Measurements from ENCODE around the gene SETBP1. TPM values are rescaled to one million over a fixed set of nuclear protein-coding genes. Genes with fewer than 3 reads are reported as not detected.
"Not testable (repeated sequence)": the region's sequence is repeated elsewhere in the genome, so short reads cannot be mapped to it uniquely, and the experiment has no call there.

The SETBP1 gene
- total RNA-seq, 1 donor from 2014 or later, result 22.6 TPM

DNA sequence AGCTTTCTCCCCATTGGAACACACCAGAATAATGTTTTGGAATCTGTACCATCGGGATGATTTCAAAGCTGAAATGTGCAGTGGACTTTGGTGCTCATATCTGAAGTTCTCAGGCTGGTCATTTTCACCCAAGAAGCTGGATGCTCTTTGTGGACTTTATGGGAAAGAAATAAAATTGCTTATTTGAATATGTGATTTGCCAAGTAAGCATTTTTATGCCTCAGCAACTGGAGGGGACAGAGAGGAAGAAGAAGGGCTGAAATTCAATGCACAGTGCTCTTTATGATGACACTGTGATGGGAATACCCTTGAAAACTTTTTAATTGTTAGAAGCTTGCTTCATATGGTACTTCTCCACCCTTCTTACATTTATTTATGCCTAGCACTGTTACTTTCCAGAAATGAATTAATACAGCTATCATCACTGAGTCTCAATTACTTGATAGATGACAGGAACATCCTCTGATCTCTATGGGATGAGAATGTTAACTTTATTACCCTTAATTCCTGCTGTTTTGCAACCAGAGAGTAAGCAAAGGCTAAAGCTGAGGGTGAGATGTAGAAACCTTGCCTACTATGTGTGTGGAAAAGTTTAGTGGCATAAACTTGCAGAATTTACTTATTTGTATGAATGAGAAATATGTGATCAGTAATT, 23.6 kb downstream of the SETBP1 start:
- H3K4me1 Mint-ChIP-seq, result peaks cover 13% of the 10 kb centered on the region
- H3K27ac Mint-ChIP-seq, result no peak overlapping the region
- intact Hi-C loops (cut with micrococcal nuclease), result no loop called here
- H3K9me3 Mint-ChIP-seq, result no peaks in the 10 kb centered on the region
- peaks cover 36% of the 10 kb centered on the region for H3K27me3 Mint-ChIP-seq
- H3K4me3 Mint-ChIP-seq, result no peak overlapping the region
- peaks cover 23% of the 10 kb centered on the region for H3K36me3 Mint-ChIP-seq (ENCODE audit: low read depth)
- no peak for DNase-seq

DNA sequence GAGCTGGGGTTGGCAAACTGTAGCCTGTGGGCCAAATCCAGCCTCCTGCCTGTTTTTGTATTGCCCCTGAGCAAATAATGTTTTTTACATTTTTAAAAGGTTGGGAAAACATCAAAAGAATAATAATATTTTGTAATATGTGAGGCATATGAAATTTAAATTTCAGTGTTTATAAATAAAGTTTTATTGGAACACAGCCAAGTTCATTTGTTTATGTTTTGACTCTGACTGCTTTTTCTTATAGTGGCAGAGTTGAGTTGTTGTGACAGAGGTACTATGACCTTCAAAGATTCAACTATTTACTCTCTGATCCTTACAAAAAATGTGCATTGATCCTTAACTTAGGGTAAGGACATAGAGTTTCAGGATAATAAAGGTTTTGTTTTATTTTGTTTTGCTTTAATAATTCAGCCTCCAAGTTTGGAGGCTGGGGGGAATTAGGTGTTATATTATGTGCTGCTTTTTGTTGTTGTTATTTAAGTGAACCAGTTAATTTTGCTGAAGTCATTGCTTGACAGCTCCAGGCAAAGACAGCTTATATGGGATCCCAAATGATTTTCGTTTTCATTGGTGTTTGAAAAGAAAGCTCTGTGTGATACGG, 24.5 kb downstream of the SETBP1 start:
- intact Hi-C loops (cut with micrococcal nuclease), result no loop called here
- H3K9me3 Mint-ChIP-seq, result no peaks in the 10 kb centered on the region
- DNase-seq, result no peak
- peaks cover 33% of the 10 kb centered on the region for H3K27me3 Mint-ChIP-seq
- H3K36me3 Mint-ChIP-seq (ENCODE audit: low read depth), result peaks cover 23% of the 10 kb centered on the region
- H3K4me1 Mint-ChIP-seq, result peaks cover 21% of the 10 kb centered on the region
- H3K27ac Mint-ChIP-seq, result no peak overlapping the region
- H3K4me3 Mint-ChIP-seq, result no peak overlapping the region

DNA sequence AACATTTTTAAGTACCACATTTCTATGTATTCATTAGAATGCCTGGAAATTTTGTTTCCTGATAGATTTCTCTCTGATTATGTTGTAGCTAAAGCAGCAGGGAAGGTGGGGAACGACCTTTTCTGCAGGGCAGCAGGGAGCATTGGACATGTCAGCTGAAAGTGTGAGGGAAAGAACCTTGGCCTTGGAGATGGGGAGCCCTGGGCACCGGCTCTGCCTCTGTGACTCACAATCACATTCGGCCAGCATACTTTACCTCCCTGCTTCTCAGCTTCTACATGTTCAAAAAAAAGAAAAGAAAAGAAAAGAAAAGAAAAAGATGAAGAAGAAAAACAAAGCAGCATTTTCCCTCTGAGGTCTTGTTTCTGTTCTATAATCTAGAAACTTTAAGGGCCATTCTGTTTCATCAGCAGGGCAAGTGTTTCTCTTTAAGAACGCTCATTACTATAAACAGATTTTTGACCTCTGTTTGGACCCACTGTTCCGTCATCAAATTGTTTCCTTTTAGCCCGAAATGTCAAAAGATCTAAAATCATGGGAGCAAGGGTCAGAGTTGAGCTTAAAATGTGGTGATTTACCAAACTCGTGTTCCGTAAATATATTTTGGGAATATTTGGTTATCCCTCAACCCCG, 27.9 kb downstream of the SETBP1 start:
- Mint-ChIP-seq H3K36me3 (ENCODE audit: low read depth) (peaks cover 16% of the 10 kb centered on the region), H3K4me1 (peaks cover 23% of the 10 kb centered on the region), H3K9me3 (no peaks in the 10 kb centered on the region), H3K4me3 (no peak overlapping the region), H3K27me3 (peaks cover 32% of the 10 kb centered on the region), H3K27ac (no peak overlapping the region)
- DNase-seq, result no peak
- intact Hi-C loops (cut with micrococcal nuclease), result loop anchor here (2.0 kb wide), 1 partner anchor 16 kb away; no protein-coding TSS in a partner anchor

DNA sequence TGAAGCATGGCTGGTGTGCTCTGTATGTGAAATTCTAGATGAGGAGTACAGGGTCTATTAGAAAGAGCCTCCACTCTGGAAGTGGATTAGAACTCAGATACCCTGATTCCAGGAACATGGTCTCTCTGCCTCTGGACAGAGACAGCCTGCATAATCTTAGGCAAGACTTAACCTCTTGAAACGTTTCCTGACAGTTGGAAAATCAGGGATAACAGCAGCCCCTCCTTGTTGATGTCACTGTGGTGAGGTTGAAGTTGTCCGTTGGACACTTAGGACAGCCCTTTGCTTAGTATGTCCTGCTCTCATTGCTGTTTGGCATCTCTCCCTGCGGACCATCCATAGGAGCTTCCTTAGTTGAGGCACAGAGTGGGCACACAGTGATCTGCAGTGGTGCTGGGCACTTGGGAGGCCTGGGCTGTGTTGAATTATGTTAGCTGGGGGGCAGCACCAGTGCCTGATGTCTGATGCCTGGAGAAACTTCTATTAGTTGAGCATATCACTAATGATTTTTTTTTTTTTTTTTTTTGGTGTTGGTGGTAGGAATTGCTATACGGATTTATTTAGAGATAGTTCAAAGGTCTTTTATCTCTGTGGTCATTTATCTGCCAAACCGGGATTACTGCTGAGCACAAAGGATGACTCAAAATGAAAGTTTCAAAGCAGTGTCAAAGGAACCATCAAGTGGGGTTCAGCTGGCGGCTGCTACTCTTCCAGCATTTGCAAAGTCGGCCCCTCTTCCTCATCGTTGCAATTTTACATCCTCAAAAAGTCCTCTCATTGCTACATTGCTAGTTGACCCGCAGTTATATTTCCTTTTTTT, 28.8 kb downstream of the SETBP1 start:
- peaks cover 27% of the 10 kb centered on the region for H3K27me3 Mint-ChIP-seq
- peaks cover 16% of the 10 kb centered on the region for H3K36me3 Mint-ChIP-seq (ENCODE audit: low read depth)
- H3K4me1 Mint-ChIP-seq, result peaks cover 23% of the 10 kb centered on the region
- intact Hi-C loops (cut with micrococcal nuclease), result loop anchor here (2.0 kb wide), 1 partner anchor 15 kb away; no protein-coding TSS in a partner anchor
- no peak overlapping the region for H3K27ac Mint-ChIP-seq
- no peak for DNase-seq
- H3K9me3 Mint-ChIP-seq, result no peaks in the 10 kb centered on the region
- no peak overlapping the region for H3K4me3 Mint-ChIP-seq

DNA sequence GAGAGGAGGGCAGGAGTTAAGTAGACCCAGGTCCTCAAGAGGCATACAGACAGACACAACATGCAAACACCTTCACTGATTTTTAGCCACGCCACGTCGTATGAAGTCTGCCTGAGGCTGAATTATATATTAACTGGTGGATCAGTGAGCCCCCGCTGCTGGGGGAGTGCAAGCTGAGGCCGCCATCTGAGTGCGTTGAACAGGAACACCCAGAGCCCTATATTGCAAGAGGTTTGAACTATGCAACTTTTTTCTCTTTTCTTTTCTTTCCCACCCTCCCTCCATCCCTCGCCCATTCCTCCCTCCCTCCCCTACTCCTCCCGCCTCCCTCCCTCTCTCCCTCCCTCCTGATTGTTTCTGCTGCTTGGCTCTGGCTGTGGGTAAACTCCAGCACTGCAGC, 30.2 kb downstream of the SETBP1 start:
- H3K27ac Mint-ChIP-seq, result no peak overlapping the region
- H3K4me1 Mint-ChIP-seq, result peaks cover 23% of the 10 kb centered on the region
- intact Hi-C loops (cut with micrococcal nuclease), result no loop called here
- H3K27me3 Mint-ChIP-seq, result peaks cover 27% of the 10 kb centered on the region
- H3K4me3 Mint-ChIP-seq, result no peak overlapping the region
- DNase-seq, result no peak
- H3K36me3 Mint-ChIP-seq (ENCODE audit: low read depth), result peaks cover 16% of the 10 kb centered on the region
- no peaks in the 10 kb centered on the region for H3K9me3 Mint-ChIP-seq

DNA sequence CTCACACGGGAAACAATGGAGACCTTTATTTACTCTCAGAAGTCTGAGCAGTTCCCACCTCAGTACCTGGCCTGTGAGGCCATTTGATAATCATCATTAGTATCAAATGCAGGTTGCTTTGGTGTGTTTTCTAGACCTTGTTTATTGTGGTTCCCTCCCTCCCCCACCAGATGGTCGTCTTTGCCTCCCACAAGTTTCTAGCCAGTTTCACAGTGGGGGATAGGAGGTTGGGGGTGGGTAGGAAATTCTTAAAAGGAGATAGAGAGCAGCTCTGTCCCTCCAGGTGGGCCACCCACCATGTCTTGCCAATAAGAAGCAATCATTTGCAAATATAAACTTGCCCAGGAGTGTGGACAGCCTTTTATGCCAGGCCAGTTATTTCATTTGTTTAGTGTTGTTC, 31.3 kb downstream of the SETBP1 start:
- Mint-ChIP-seq H3K36me3 (ENCODE audit: low read depth) (peaks cover 17% of the 10 kb centered on the region), H3K4me1 (peaks cover 29% of the 10 kb centered on the region), H3K27ac (no peak overlapping the region), H3K27me3 (peaks cover 22% of the 10 kb centered on the region), H3K9me3 (no peaks in the 10 kb centered on the region), H3K4me3 (no peak overlapping the region)
- DNase-seq, result no peak
- intact Hi-C loops (cut with micrococcal nuclease), result no loop called here

DNA sequence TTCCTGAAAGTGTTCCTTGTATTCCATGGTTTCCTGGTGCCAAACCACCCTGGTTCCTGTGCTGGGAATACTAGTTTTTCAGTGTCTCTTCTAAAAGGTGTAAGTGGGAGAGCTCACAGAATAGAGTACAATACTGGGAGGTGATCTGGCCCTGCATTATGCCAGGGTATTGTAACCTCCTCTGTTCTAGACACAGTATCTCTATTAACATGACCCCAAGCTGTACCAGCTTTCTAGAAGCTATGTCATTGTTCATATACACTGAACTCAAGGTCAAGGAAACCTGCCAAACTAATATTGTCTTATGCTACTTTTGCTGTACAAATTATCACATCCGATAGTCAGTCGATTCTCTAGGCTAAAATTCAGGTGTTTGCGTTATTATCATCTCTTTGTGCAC, 32.7 kb downstream of the SETBP1 start:
- Mint-ChIP-seq H3K36me3 (ENCODE audit: low read depth) (peaks cover 19% of the 10 kb centered on the region), H3K27me3 (peaks cover 12% of the 10 kb centered on the region), H3K4me3 (no peak overlapping the region), H3K4me1 (peaks cover 34% of the 10 kb centered on the region), H3K9me3 (no peaks in the 10 kb centered on the region), H3K27ac (no peak overlapping the region)
- intact Hi-C loops (cut with micrococcal nuclease), result no loop called here
- DNase-seq, result no peak

DNA sequence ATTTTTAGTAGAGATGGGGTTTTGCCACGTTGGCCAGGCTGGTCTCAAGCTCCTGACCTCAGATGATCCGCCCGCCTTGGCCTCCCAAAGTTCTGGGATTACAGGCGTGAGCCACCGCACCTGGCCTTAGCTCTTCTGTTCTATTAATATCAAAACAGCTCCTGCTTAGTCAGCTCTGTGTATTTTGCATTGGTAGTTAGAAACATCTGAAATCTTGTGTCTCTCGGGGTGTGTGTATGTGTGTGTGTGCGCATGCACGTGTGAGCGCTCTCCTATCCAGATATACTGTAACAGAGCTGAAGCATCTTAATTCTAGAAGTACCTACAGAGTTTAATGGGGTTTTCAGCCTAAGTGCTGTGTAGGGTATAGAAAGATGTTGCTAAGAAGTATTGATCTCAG, 33.7 kb downstream of the SETBP1 start:
- peaks cover 13% of the 10 kb centered on the region for H3K27me3 Mint-ChIP-seq
- H3K4me3 Mint-ChIP-seq, result no peak overlapping the region
- no peak overlapping the region for H3K27ac Mint-ChIP-seq
- H3K4me1 Mint-ChIP-seq, result peaks cover 37% of the 10 kb centered on the region
- H3K9me3 Mint-ChIP-seq, result no peaks in the 10 kb centered on the region
- H3K36me3 Mint-ChIP-seq (ENCODE audit: low read depth), result peaks cover 23% of the 10 kb centered on the region
- no peak for DNase-seq
- intact Hi-C loops (cut with micrococcal nuclease), result no loop called here

DNA sequence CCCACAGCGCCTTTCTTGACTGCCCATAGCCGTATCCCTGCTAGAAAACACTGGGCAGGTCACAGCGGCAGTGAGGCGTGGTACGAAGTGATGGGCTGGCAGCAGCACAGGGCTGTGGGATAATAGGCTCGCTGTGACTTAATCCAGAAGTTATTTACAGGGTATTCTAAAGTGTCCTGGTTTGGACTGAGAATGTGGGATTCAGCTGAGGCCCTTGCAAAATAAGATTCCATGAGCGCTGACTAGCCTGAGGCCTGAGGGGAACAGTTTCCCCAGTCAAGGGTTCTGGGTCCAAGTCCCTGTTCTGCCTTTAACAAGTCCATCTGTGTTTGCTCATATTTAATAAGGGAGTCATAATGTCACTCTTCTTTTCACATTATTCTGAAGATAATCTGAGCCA, 34.6 kb downstream of the SETBP1 start:
- no peaks in the 10 kb centered on the region for H3K9me3 Mint-ChIP-seq
- DNase-seq, result no peak
- no peak overlapping the region for H3K27ac Mint-ChIP-seq
- H3K27me3 Mint-ChIP-seq, result peaks cover 13% of the 10 kb centered on the region
- peaks cover 31% of the 10 kb centered on the region for H3K4me1 Mint-ChIP-seq
- intact Hi-C loops (cut with micrococcal nuclease), result no loop called here
- peaks cover 28% of the 10 kb centered on the region for H3K36me3 Mint-ChIP-seq (ENCODE audit: low read depth)
- H3K4me3 Mint-ChIP-seq, result no peak overlapping the region

DNA sequence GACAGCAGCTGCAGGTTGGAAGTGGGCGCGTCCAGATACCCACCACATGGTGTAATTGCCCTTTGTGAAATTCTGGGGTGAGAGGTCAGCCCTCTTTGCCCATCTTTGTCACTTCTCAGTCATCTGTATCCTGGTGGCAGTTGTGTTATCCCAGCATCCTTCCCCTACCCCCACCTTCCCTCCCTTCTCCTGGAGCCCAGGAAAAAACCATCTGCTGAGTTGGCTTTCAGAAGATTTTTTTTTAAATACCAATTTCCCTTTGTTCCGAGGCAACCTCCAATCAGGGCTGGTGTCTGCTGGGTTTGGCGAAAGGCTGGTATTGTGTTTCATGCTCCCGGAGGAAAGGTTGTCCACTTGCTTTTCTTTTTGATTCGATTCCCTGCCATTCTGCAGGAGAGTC, 35.2 kb downstream of the SETBP1 start:
- Mint-ChIP-seq H3K9me3 (no peaks in the 10 kb centered on the region), H3K4me3 (no peak overlapping the region), H3K27me3 (peaks cover 15% of the 10 kb centered on the region), H3K27ac (no peak overlapping the region), H3K4me1 (peaks cover 34% of the 10 kb centered on the region), H3K36me3 (ENCODE audit: low read depth) (peaks cover 30% of the 10 kb centered on the region)
- DNase-seq, result no peak
- intact Hi-C loops (cut with micrococcal nuclease), result loop anchor here (1.0 kb wide), 1 partner anchor 9 kb away; no protein-coding TSS in a partner anchor

DNA sequence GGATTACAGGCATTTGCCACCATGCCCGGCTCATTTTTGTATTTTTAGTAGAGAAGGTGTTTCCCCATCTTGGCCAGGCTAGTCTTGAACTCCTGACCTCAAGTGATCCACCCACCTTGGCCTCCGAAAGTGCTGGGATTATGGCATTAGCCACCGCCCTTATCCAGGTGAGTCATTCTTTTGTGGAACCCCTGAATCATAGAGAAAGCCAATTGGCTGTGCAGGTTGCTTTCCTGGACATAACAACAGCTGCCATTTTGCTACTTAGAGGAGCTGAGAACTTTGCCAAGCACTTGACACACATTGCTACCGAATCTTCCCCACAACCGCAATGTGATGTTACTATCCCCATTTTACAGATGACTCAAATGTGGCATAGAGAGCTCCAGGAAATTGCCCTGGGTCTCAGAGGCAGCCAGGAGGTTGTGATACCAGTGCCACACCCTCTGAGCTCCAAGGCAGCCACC, 36.0 kb downstream of the SETBP1 start:
- Mint-ChIP-seq H3K9me3 (no peaks in the 10 kb centered on the region), H3K27me3 (peaks cover 14% of the 10 kb centered on the region), H3K27ac (peak overlapping the region; percentile 45), H3K36me3 (ENCODE audit: low read depth) (peaks cover 30% of the 10 kb centered on the region), H3K4me1 (peaks cover 39% of the 10 kb centered on the region), H3K4me3 (no peak overlapping the region)
- intact Hi-C loops (cut with micrococcal nuclease), result loop anchor here (1.0 kb wide), 1 partner anchor 9 kb away; no protein-coding TSS in a partner anchor
- peak; percentile 65 for DNase-seq

DNA sequence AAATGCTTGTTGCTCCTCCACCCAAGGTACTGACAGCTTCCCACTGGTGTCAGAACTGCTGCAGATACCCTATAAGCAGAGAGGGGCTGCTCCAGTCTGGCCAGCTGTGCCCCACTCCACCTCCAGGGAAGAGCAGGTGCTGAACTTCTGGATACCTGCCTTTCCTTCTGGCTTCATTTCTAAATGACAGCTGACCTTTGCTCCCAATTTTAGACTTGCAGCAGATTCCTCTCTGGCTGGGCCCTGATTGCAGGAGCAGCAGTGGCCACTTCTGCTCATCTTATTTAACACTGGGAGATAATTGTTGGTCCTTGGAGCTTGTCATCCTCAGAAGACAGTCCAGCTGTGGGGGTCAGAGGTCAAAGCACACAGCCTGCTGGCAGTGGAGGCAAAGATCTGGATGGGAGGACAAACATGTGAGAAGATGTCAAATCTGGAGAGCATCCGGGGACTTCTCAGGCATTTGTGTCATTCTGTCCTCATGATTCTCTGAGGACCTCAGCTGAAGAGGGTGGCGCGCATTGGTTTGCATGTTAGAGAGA, 38.9 kb downstream of the SETBP1 start:
- DNase-seq, result no peak
- no peaks in the 10 kb centered on the region for H3K9me3 Mint-ChIP-seq
- no peak overlapping the region for H3K27ac Mint-ChIP-seq
- H3K27me3 Mint-ChIP-seq, result peaks cover 10% of the 10 kb centered on the region
- intact Hi-C loops (cut with micrococcal nuclease), result no loop called here
- no peak overlapping the region for H3K4me3 Mint-ChIP-seq
- peaks cover 52% of the 10 kb centered on the region for H3K4me1 Mint-ChIP-seq
- peaks cover 26% of the 10 kb centered on the region for H3K36me3 Mint-ChIP-seq (ENCODE audit: low read depth)

DNA sequence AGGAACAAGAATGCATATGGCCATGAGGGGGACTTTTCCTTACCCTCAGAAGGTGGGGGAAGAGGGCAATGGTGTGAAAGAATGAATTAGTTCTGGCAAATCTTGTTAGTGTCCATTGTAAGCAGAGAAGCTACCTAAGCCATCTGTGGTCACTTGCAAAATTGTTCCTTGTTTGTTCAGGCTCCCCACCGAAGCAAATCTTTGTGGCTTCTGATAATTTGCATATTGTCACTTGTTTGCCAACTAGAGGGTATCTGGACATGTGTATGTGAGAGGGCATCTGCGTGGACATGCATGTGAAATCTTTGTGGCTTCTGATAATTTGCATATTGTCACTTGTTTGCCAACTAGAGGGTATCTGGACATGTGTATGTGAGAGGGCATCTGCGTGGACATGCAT, 41.1 kb downstream of the SETBP1 start:
- intact Hi-C loops (cut with micrococcal nuclease); H3K27me3 Mint-ChIP-seq; H3K4me3 Mint-ChIP-seq; DNase-seq; H3K9me3 Mint-ChIP-seq: not testable (repeated sequence)
- peak overlapping the region; percentile 16 for H3K27ac Mint-ChIP-seq
- peaks cover 68% of the 10 kb centered on the region for H3K4me1 Mint-ChIP-seq
- H3K36me3 Mint-ChIP-seq (ENCODE audit: low read depth), result peaks cover 23% of the 10 kb centered on the region
